Measurements from ENCODE around the gene KIF27.
"Not testable (repeated sequence)": the region's sequence is repeated elsewhere in the genome, so short reads cannot be mapped to it uniquely, and the experiment has no call there.

KIF27 gene

DNA sequence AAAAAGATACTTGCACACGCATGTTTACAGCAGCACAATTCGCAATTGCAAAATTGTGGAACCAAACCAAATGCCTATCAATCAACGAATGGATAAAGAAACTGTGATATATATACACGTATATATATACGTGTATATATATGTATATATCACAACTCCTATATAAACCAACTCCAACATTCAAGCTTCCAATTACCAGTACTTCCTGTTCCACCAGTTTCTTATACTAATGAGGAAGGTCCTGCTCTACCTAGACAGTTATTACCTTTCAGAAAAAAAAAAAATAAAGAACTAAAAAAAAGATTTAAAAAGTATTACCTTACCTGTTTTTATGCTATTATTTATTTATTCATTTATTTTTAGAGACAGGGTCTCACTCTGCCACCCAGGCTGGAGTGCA lies 20.6 kb downstream of the KIF27 start:
- not testable (repeated sequence) for H3K27me3 Mint-ChIP-seq; H3K36me3 Mint-ChIP-seq; H3K4me3 Mint-ChIP-seq; H3K27ac Mint-ChIP-seq; ATAC-seq (replicated peaks); DNase-seq; H3K4me1 Mint-ChIP-seq; H3K9me3 Mint-ChIP-seq

DNA sequence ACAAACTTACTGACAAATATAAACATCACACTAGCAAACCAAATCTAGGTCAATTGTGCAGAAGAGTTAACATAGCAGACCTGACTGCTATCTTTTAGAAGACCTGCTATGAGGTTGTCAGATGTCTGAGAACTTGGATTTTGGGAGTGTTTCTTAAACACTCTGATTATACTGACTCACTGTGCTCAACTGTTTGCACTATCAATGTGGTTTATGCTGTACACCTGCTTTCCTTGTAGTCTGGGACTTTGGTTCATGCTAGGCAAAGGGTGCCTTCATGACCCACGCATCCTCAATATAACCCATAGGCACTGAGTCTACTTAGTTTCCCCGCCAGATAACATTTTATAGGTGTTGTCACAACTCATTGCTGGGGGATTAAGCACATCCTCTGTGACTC lies 26.9 kb downstream of the KIF27 start:
- not testable (repeated sequence) for H3K9me3 Mint-ChIP-seq; ATAC-seq (replicated peaks); H3K27ac Mint-ChIP-seq; DNase-seq; H3K27me3 Mint-ChIP-seq; H3K4me3 Mint-ChIP-seq; H3K4me1 Mint-ChIP-seq; H3K36me3 Mint-ChIP-seq

DNA sequence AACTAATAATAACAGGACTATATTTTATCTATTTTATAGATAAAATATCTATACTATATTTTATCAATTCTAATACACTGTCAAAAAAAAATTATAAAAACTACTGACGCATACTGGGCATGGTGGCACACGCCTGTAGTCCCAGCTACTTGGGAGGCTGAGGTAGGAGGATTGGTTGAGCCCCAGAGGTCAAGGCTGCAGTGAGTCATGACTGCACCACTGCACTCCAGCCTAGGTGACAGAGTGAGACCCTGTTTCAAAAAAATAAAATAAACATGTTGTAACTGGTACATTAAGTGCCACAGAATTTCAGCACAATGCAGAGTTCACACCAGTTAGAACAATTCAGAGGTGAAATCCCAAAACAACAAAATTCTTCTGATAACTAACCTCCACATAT lies 34.7 kb downstream of the KIF27 start:
- not testable (repeated sequence) for H3K9me3 Mint-ChIP-seq; H3K4me3 Mint-ChIP-seq; ATAC-seq (replicated peaks); DNase-seq; H3K27me3 Mint-ChIP-seq; H3K36me3 Mint-ChIP-seq; H3K27ac Mint-ChIP-seq; H3K4me1 Mint-ChIP-seq

DNA sequence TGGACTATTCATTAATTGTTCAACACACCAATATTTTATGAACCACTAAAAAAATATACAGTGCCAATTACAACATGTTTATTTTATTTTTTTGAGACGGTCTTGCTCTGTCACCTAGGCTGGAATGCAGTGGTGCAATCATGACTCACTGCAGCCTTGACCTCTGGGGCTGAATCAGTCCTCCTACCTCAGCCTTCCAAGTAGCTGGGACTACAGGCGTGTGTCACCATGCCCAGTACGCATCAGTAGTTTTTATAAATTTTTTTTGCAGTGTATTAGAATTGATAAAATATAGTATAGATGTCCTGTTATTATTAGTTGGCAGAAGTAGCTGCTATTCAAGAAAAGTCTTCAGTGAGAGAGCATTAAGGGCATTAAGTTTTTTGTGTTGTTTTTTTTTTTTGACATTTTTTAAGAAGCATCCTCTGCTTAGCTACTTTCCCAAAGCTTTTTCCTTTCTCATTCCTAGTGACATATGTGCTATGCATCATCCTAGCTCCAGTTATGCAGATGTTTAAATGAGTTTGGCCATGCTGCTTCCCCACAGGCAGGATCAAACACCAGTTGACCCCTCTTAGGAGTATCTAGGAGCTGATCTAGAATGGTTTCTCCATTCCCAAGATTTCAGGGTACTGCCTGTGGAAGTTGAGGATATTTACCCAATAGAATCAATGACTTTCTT lies 35.5 kb downstream of the KIF27 start:
- H3K4me1 Mint-ChIP-seq; H3K9me3 Mint-ChIP-seq; ATAC-seq (replicated peaks); H3K27ac Mint-ChIP-seq; H3K36me3 Mint-ChIP-seq; H3K4me3 Mint-ChIP-seq; DNase-seq; H3K27me3 Mint-ChIP-seq: not testable (repeated sequence)

DNA sequence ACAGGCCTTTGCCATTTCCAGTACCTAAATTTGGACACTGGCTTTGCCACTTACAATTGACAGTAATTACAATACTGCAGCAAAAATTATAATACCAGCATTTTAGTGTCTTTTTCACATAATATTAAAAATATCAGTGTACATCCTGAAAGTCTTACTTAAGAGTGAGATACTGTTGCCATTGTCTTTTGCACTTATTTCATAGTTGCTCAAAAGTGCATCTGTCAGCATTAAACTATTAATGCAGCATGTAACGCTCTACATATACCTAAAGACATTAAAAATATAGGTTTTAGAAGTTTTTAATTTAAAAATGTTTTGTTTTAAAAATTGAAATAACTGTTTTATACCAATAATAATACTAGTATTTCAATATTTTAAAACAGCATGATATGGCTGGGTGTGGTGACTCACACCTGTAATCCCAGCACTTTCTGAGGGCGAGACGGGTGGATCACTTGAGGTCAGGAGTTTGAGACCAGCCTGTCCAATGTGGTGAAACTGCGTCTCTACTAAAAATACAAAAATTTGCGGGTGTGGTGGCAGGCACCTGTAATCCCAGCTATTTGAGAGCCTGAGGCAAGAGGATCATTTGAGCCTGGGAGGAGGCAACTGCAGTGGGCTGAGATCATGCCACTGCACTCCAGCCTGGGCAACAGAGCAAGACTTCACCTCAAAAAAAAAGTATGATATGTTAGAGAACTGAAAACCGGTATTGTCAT lies 39.4 kb downstream of the KIF27 start:
- DNase-seq; H3K36me3 Mint-ChIP-seq; ATAC-seq (replicated peaks); H3K27ac Mint-ChIP-seq; H3K27me3 Mint-ChIP-seq; H3K4me1 Mint-ChIP-seq; H3K9me3 Mint-ChIP-seq; H3K4me3 Mint-ChIP-seq: not testable (repeated sequence)

DNA sequence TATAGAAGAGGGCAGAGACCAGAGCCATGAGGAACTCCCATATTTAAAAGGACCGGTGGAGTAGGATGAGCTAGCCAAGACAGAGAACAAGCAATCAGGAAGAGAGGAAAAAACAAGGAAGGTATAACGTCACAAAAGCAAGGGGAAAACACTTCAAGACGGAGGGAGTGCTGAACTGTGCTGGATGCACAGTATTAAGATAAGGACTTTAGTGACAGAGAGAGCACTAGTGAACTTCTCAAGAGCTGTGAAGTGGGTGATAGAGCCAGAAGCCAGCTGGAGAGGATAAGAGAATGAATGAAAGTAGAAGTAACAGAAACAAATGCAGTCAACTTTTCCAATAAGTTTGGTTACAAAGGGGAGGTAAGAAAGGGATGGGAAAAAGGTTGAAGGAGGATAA lies 45.7 kb downstream of the KIF27 start:
- not testable (repeated sequence) for H3K9me3 Mint-ChIP-seq; H3K4me1 Mint-ChIP-seq; H3K27ac Mint-ChIP-seq; H3K4me3 Mint-ChIP-seq; DNase-seq; H3K27me3 Mint-ChIP-seq; ATAC-seq (replicated peaks)
- peaks cover 4 to 16% of the 10 kb centered on the region in 2 donors for H3K36me3 Mint-ChIP-seq

DNA sequence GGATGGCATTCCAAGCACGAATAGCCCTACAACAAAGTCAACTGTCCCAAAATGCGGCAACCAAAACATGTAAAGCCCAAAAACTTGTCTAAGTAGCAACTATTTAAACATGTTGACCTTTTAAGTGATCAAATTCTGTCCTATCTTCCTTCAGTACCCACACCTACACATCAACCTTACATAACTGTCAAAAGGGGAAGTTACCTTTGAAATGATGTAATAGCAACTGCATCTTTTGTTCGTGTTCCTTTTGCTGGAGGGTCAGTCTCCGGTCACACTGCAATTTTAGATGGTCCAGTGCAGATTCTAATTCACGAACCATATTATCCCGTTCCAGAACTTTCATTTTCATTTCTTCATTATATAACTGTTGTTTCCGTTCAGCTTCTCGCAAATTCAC lies 71.3 kb downstream of the KIF27 start:
- H3K27me3 Mint-ChIP-seq, H3K27ac Mint-ChIP-seq, DNase-seq, H3K4me3 Mint-ChIP-seq, H3K9me3 Mint-ChIP-seq, H3K4me1 Mint-ChIP-seq: not testable (repeated sequence)
- peak; percentile 59 to 63 for ATAC-seq (replicated peaks)
- H3K36me3 Mint-ChIP-seq = peaks cover 3 to 16% of the 10 kb centered on the region in 2 donors

DNA sequence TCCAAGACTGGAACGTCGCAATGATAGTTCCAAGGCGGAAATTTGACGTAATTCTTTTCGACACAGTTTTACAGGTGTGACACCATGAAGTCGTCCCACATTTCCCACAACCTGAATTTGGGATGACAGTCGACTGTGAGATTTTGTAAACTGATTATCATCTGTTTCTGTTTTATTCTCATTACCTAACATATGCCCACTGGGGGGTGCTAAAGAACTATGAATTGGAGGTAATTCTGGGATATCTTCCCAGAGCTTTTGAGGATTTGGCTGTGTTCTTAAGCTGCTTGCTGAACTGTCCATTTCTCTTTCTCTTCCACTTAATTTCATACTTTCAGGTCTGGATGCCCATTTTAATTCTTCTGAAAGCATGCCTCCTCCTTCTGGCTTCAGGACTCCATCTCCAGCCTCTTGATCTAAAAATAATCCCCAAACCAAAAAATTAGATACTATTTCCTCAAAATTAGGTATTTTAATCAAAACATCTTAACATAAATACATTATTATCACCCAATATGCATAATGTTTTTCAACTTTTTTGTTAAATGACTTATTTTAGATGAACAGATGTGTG lies 84.1 kb downstream of the KIF27 start:
- H3K9me3 Mint-ChIP-seq; H3K36me3 Mint-ChIP-seq; H3K27ac Mint-ChIP-seq; H3K4me1 Mint-ChIP-seq; H3K4me3 Mint-ChIP-seq; ATAC-seq (replicated peaks); H3K27me3 Mint-ChIP-seq; DNase-seq: not testable (repeated sequence)

DNA sequence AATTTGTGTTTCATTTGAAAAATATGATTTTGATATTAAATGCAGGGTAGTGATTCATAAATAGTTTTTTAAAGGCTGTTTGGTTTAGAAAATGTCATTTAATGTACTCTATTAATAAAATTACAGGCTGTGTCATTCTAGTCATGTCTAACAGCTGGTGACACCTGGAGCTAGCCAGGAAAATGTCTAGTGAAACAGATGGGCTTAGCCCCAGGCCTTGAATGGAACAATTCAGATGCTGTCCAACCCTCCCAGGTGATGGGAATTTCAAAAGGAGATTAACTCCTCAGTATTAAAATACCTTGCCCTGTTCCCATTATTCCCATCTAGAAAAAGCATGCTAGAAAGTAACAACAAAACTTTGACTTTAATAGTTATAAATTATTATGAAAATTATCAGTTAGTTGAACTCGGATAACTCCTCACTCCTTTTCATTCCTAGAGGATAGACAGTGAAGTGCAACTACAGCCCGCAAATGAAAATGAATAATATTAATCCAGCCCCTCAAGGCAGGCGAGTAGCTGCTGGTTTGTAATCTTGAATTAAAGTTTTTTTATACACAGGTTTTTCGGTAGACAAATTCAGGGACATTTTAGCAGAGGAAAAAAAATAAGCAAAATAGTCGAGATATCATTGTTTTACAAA lies 90.7 kb downstream of the KIF27 start:
- not testable (repeated sequence) for H3K9me3 Mint-ChIP-seq; H3K36me3 Mint-ChIP-seq; DNase-seq; H3K27me3 Mint-ChIP-seq; H3K27ac Mint-ChIP-seq; H3K4me3 Mint-ChIP-seq; H3K4me1 Mint-ChIP-seq; ATAC-seq (replicated peaks)

DNA sequence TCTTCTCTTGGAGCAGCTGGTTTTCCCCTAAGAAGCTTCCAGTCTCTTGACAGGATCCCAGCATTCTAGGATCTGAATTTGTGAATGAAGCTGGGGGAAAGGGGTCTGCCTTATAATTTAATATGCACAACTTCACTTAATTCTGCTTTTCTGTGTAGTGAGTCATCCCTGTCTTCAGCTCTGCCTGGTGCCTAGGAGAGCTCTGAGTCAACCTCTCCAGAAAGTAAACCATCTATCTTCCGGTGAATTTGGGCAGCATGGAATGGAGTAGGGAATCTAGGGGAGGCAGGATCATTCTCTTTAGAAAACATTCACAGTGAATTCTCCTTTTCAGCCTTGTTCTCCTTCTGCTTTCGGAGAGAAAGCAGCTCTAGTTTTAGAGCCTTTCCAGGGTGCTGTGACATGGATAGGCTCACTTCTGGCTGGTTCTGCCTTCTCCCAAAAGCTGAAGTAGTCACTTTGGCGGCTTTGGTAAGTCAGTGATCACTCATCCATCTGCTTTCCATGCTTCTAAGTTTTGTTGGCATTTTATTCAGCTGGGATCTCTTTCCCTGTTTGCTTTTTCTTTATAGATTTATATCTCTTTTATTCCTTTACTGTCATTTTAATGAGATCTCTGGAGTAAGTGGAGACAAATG lies 96.1 kb downstream of the KIF27 start:
- H3K9me3 Mint-ChIP-seq; DNase-seq; H3K4me1 Mint-ChIP-seq; H3K4me3 Mint-ChIP-seq; H3K27ac Mint-ChIP-seq; H3K27me3 Mint-ChIP-seq; H3K36me3 Mint-ChIP-seq; ATAC-seq (replicated peaks): not testable (repeated sequence)

DNA sequence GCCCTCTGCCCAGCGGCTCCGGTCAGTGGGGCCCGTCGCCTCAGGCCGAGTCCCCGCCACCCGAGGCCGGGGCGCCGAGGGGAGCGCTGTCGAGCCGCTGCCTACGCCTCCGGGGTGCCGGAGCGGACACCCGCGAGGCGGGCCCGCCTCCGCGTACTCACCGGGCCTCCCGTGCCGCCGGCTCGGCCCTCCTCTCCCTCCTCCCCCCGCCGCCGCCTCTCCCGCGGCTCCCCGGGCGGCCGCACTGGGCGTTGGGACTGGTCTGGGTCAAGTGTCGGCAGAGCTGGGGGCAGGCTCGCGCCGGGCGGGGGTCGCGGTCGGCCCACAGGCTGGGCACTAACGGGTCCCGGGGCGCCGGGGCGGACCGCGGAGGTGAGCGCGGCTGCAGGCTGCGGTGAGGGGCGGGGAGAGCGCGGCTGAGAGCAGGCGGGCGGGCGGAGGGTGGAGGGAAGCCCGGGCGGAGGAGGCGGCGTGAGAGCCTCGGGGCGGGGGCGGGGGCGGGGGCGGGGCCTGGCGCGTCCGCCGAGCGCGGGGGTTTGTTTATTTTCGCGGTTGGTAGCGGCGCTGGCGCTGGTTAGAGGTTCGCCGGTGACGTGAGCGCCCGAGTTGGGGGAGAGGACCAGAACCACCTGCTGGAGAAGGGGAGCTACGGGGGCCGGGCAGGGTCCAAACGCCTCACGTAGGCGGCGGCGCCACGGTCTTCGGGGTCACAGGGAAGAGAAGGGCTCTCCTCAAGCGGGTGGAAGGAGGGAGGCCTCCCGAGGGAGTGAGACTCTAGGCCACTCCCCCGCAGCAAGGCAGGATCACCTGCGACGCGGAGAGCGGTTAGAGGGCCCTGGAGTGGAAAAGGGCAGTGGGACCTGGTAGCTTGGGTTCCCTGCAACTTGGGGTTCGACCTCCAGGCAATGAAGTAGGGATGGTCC lies 103.6 kb downstream of the KIF27 start, which contains the start of gene GKAP1:
Gene GKAP1 (minus strand): TSS at position 414 of the 923 bp plus-strand sequence. CDS start 11,252 bp downstream, outside the sequence.
- peak within 1 kb of the TSS; percentile 93 for H3K27ac Mint-ChIP-seq
- H3K4me1 Mint-ChIP-seq = peaks cover 6 to 14% of the 10 kb centered on the region in 2 donors
- H3K9me3 Mint-ChIP-seq, H3K27me3 Mint-ChIP-seq, H3K36me3 Mint-ChIP-seq: not testable (repeated sequence)
- DNase-seq = peak; percentile 70
- ATAC-seq (replicated peaks) = peak; percentile 82 to 87
- peak within 1 kb of the TSS; percentile 84 to 86 for H3K4me3 Mint-ChIP-seq

DNA sequence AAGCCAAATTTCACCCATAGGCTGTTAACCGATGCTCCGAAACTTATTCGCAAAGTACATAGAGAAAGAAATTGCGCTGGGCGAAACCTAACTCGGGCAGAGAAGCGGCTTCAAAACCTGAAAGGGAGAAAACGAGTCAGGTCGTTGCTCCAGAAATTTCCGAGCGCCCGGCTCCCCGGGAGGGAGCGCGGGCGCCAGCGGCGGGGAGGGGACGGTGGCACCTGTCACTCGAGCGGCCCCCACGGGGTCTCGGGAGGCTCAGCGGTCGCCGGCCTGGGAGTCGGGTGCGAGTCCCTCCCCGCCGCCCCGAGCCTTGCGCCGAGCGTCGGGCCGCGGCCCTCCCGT lies 104.2 kb downstream of the KIF27 start:
- not testable (repeated sequence) for H3K27ac Mint-ChIP-seq, H3K9me3 Mint-ChIP-seq, H3K36me3 Mint-ChIP-seq, H3K27me3 Mint-ChIP-seq
- H3K4me3 Mint-ChIP-seq = peak overlapping the region; percentile 83 to 84
- ATAC-seq (replicated peaks) = peak in 1 of 2 donors; percentile 2
- DNase-seq = peak; percentile 2
- peaks cover 6 to 14% of the 10 kb centered on the region in 2 donors for H3K4me1 Mint-ChIP-seq

DNA sequence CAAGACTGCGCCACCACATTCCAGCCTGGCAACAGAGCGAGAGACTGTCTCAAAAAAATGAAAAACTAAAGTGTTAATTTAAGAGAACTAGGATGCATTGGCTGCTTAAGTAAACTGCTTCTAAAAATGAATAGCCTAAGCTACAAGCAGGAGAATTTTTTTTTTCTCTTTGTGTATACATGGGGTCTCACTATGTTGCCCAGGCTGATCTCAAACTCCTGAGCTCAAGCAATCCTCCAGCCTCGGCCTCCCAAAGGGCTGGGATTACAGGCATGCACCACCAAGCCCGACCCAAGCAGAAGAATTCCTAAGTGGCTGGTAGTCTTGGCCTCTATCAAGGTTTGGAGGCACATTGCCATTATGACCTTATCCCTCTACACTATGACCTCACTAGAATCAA lies 106.1 kb downstream of the KIF27 start:
- not testable (repeated sequence) for H3K4me3 Mint-ChIP-seq; DNase-seq; H3K36me3 Mint-ChIP-seq; ATAC-seq (replicated peaks); H3K27ac Mint-ChIP-seq; H3K27me3 Mint-ChIP-seq; H3K9me3 Mint-ChIP-seq
- H3K4me1 Mint-ChIP-seq = peaks cover 6 to 14% of the 10 kb centered on the region in 2 donors
